HepG2 (cell line): ENCODE data around the gene ZBTB45. TPM values are rescaled to one million over a fixed set of nuclear protein-coding genes. Genes with fewer than 3 reads are reported as not detected.

ENCODE experiments used
- CREM ChIP-seq, 2 experiments: sonication (generic) in 1 of 2; formaldehyde crosslinking in 1 of 2; IDR thresholded peaks; 2 replicates each; pipeline versions ENCODE4 v1.4.0 to v1.6.1; 2016 to 2020; ENCODE audit warnings: antibody characterized with exemption in 1 of 2, mild to moderate bottlenecking in 1 of 2, missing genetic modification reagents in 1 of 2
- HOXA3 ChIP-seq: sonication (generic); formaldehyde crosslinking; IDR thresholded peaks from 2 replicates; pipeline ENCODE4 v1.5.0; 2020; ENCODE audit warnings: missing genetic modification reagents
- RARG ChIP-seq: sonication (generic); formaldehyde crosslinking; IDR thresholded peaks from 2 replicates; pipeline ENCODE4 v1.4.0; 2020; ENCODE audit warnings: low read depth, mild to moderate bottlenecking, missing genetic modification reagents
- SIX1 ChIP-seq: sonication (generic); formaldehyde crosslinking; IDR thresholded peaks from 2 replicates; pipeline ENCODE4 v1.4.0; 2020; ENCODE audit warnings: missing genetic modification reagents, borderline replicate concordance
- ZNF331 ChIP-seq: sonication (generic); formaldehyde crosslinking; IDR thresholded peaks from 2 replicates; pipeline ENCODE4 v1.4.0; 2020; ENCODE audit warnings: missing genetic modification reagents
- ZNF547 ChIP-seq: sonication (generic); formaldehyde crosslinking; IDR thresholded peaks from 2 replicates; pipeline ENCODE4 v1.5.1; 2020; ENCODE audit warnings: mild to moderate bottlenecking, missing genetic modification reagents
- ZNF780A ChIP-seq: sonication (generic); formaldehyde crosslinking; IDR thresholded peaks from 2 replicates; pipeline ENCODE4 v1.8.0; 2022; ENCODE audit warnings: mild to moderate bottlenecking, missing genetic modification reagents, moderate library complexity
- polyA plus RNA-seq, 8 experiments: library from polyadenylated mRNA; depleted of rRNA in 3 of 8; stranded (reverse) in 7 of 8; unstranded in 1 of 8; fragments of >200 nt; fragmentation: Illumina TruSeq in 4 of 8; extraction: Trizol in 4 of 8; gene quantifications; 2 replicates each; pipeline versions ENCODE4 v1.2.1 to v1.2.3, GENCODE V29; 2011 to 2016; ENCODE audit warnings: low read depth in 4 of 8, missing spikeins in 1 of 8, mixed read lengths in 1 of 8; ENCODE audit not compliant: insufficient read depth in 1 of 8
- total RNA-seq, 5 experiments: library from RNA; depleted of rRNA; stranded (reverse); fragments of >200 nt; fragmentation: Illumina TruSeq; extraction: Trizol; gene quantifications; 2 replicates each; pipeline ENCODE4 v1.2.3, GENCODE V29; 2016; ENCODE audit warnings: low read depth in 1 of 5
- TF ChIP-seq, protein P1 (sequence below): sonication (generic); formaldehyde crosslinking; conservative IDR thresholded peaks from 2 replicates; pipeline ENCODE4 v1.4.0; 2020; ENCODE audit warnings: missing genetic modification reagents
- TF ChIP-seq, protein P2 (sequence below): sonication (generic); formaldehyde crosslinking; IDR thresholded peaks from 2 replicates; pipeline ENCODE4 v1.4.0; 2020; ENCODE audit warnings: missing genetic modification reagents
- TF ChIP-seq, protein P3 (sequence below): sonication (generic); formaldehyde crosslinking; IDR thresholded peaks from 2 replicates; pipeline ENCODE4 v1.5.0; 2020; ENCODE audit warnings: mild to moderate bottlenecking, missing genetic modification reagents, moderate library complexity
- TF ChIP-seq, protein P4 (sequence below): sonication (generic); formaldehyde crosslinking; conservative IDR thresholded peaks from 2 replicates; pipeline ENCODE4 v1.8.0; 2022; ENCODE audit warnings: missing genetic modification reagents
- TF ChIP-seq, protein P5 (sequence below): sonication (generic); formaldehyde crosslinking; IDR thresholded peaks from 2 replicates; pipeline ENCODE4 v1.4.0; 2020; ENCODE audit warnings: missing genetic modification reagents, mild to moderate bottlenecking, borderline replicate concordance
- TF ChIP-seq, protein P6 (sequence below): sonication (generic); formaldehyde crosslinking; IDR thresholded peaks from 2 replicates; pipeline ENCODE4 v1.4.0; 2020; ENCODE audit warnings: low read depth, missing genetic modification reagents

The ZBTB45 gene
- total and polyA plus RNA-seq, 2 of the 13 experiments (the other 11 are each of a cell fraction or from before 2014, with no cell fraction given) = 3.0 to 3.7 TPM

DNA sequence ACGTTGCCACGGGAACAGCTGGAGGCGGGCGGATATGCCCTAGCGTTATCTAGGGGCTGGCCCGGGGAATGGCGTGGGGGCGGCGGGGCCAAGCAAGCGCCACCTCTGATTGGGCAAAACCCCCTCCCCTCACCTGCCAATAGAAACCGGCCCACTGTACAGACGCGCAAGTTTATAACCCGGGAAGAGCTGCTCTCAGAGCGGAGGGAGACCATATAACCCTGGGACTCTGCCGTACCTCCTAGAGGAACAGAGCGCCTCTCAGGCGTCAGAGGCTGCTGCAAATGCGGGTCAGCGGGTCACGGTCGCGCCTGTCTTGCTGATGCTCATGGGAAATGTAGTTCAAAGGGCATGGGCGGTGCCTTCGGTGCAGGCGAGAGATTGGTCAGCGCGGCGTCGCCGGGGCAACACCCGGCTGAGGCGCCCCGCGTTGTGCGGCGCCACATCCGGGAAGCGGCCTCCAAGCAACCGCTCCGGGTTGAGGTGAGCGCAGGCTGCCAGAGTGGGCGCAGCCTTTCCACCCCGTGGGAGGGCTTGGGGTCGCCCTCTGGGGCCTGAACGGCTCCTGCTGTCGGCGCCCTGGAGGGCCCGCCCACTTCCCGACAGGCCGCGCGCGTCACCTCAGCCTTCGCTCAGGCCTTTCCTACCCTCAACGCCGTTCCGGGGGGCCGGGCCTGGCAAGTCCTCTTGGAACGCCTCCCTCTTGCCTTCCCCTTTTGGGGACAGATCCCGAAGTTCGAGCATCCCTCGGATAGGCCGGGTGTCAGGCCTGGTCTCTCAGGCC is 43.7 kb downstream of the ZBTB45 start, which contains the start of gene ZNF446 (continued):
- TF ChIP-seq, protein P1, sequence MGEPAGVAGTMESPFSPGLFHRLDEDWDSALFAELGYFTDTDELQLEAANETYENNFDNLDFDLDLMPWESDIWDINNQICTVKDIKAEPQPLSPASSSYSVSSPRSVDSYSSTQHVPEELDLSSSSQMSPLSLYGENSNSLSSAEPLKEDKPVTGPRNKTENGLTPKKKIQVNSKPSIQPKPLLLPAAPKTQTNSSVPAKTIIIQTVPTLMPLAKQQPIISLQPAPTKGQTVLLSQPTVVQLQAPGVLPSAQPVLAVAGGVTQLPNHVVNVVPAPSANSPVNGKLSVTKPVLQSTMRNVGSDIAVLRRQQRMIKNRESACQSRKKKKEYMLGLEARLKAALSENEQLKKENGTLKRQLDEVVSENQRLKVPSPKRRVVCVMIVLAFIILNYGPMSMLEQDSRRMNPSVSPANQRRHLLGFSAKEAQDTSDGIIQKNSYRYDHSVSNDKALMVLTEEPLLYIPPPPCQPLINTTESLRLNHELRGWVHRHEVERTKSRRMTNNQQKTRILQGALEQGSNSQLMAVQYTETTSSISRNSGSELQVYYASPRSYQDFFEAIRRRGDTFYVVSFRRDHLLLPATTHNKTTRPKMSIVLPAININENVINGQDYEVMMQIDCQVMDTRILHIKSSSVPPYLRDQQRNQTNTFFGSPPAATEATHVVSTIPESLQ (CRISPR knock-in tag) = 0 out of 2 replicates have a peak, but pooled peaks have one; percentile 68
- 0 out of 2 replicates have a peak, but pooled peaks have one; percentile 5 for TF ChIP-seq SIX1 (CRISPR knock-in tag)
- TF ChIP-seq, protein P2, sequence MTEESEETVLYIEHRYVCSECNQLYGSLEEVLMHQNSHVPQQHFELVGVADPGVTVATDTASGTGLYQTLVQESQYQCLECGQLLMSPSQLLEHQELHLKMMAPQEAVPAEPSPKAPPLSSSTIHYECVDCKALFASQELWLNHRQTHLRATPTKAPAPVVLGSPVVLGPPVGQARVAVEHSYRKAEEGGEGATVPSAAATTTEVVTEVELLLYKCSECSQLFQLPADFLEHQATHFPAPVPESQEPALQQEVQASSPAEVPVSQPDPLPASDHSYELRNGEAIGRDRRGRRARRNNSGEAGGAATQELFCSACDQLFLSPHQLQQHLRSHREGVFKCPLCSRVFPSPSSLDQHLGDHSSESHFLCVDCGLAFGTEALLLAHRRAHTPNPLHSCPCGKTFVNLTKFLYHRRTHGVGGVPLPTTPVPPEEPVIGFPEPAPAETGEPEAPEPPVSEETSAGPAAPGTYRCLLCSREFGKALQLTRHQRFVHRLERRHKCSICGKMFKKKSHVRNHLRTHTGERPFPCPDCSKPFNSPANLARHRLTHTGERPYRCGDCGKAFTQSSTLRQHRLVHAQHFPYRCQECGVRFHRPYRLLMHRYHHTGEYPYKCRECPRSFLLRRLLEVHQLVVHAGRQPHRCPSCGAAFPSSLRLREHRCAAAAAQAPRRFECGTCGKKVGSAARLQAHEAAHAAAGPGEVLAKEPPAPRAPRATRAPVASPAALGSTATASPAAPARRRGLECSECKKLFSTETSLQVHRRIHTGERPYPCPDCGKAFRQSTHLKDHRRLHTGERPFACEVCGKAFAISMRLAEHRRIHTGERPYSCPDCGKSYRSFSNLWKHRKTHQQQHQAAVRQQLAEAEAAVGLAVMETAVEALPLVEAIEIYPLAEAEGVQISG (CRISPR knock-in tag) = peak; percentile 91
- TF ChIP-seq CREM (IDR thresholded peaks at IDR 0.05) = peak; percentile 88
- TF ChIP-seq CREM (CRISPR knock-in tag; IDR thresholded peaks at IDR 0.05) = no peak
- TF ChIP-seq, protein P3, sequence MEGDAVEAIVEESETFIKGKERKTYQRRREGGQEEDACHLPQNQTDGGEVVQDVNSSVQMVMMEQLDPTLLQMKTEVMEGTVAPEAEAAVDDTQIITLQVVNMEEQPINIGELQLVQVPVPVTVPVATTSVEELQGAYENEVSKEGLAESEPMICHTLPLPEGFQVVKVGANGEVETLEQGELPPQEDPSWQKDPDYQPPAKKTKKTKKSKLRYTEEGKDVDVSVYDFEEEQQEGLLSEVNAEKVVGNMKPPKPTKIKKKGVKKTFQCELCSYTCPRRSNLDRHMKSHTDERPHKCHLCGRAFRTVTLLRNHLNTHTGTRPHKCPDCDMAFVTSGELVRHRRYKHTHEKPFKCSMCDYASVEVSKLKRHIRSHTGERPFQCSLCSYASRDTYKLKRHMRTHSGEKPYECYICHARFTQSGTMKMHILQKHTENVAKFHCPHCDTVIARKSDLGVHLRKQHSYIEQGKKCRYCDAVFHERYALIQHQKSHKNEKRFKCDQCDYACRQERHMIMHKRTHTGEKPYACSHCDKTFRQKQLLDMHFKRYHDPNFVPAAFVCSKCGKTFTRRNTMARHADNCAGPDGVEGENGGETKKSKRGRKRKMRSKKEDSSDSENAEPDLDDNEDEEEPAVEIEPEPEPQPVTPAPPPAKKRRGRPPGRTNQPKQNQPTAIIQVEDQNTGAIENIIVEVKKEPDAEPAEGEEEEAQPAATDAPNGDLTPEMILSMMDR (CRISPR knock-in tag) = peak; percentile 34; the same call in 1 of the 2 replicates
- TF ChIP-seq, protein P4, sequence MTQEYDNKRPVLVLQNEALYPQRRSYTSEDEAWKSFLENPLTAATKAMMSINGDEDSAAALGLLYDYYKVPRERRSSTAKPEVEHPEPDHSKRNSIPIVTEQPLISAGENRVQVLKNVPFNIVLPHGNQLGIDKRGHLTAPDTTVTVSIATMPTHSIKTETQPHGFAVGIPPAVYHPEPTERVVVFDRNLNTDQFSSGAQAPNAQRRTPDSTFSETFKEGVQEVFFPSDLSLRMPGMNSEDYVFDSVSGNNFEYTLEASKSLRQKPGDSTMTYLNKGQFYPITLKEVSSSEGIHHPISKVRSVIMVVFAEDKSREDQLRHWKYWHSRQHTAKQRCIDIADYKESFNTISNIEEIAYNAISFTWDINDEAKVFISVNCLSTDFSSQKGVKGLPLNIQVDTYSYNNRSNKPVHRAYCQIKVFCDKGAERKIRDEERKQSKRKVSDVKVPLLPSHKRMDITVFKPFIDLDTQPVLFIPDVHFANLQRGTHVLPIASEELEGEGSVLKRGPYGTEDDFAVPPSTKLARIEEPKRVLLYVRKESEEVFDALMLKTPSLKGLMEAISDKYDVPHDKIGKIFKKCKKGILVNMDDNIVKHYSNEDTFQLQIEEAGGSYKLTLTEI (CRISPR knock-in tag) = no peak
- no peak for TF ChIP-seq ZNF780A (CRISPR knock-in tag)
- peak; percentile 5 for TF ChIP-seq HOXA3 (CRISPR knock-in tag)
- TF ChIP-seq, protein P5, sequence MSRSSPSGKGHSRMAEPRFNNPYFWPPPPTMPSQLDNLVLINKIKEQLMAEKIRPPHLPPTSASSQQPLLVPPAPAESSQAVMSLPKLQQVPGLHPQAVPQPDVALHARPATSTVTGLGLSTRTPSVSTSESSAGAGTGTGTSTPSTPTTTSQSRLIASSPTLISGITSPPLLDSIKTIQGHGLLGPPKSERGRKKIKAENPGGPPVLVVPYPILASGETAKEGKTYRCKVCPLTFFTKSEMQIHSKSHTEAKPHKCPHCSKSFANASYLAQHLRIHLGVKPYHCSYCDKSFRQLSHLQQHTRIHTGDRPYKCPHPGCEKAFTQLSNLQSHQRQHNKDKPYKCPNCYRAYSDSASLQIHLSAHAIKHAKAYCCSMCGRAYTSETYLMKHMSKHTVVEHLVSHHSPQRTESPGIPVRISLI (CRISPR knock-in tag) = no peak
- TF ChIP-seq ZNF331 (CRISPR knock-in tag) = peak; percentile 24; the same call in 1 of the 2 replicates
- TF ChIP-seq, protein P6, sequence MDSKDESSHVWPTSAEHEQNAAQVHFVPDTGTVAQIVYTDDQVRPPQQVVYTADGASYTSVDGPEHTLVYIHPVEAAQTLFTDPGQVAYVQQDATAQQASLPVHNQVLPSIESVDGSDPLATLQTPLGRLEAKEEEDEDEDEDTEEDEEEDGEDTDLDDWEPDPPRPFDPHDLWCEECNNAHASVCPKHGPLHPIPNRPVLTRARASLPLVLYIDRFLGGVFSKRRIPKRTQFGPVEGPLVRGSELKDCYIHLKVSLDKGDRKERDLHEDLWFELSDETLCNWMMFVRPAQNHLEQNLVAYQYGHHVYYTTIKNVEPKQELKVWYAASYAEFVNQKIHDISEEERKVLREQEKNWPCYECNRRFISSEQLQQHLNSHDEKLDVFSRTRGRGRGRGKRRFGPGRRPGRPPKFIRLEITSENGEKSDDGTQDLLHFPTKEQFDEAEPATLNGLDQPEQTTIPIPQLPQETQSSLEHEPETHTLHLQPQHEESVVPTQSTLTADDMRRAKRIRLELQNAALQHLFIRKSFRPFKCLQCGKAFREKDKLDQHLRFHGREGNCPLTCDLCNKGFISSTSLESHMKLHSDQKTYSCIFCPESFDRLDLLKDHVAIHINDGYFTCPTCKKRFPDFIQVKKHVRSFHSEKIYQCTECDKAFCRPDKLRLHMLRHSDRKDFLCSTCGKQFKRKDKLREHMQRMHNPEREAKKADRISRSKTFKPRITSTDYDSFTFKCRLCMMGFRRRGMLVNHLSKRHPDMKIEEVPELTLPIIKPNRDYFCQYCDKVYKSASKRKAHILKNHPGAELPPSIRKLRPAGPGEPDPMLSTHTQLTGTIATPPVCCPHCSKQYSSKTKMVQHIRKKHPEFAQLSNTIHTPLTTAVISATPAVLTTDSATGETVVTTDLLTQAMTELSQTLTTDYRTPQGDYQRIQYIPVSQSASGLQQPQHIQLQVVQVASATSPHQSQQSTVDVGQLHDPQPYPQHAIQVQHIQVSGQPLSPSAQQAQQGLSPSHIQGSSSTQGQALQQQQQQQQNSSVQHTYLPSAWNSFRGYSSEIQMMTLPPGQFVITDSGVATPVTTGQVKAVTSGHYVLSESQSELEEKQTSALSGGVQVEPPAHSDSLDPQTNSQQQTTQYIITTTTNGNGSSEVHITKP (CRISPR knock-in tag) = peak; percentile 75; the same call in 1 of the 2 replicates
- TF ChIP-seq RARG (CRISPR knock-in tag) = no peak
- peak; percentile 44; the same call in 1 of the 2 replicates for TF ChIP-seq ZNF547 (CRISPR knock-in tag)
